HG03066 (cell line): ENCODE data around the gene FAM193A.
A peak's percentile ranks its signal among the peaks of the same experiment; 100 is the strongest.
"Not testable (repeated sequence)": the region's sequence is repeated elsewhere in the genome, so short reads cannot be mapped to it uniquely, and the experiment has no call there.

ENCODE experiments used
- ATAC-seq: cut with Tn5 transposase; IDR thresholded peaks from one replicate; pipeline ENCODE4 v1.9.1; 2021; ENCODE audit warnings: low read depth; ENCODE audit not compliant: unreplicated experiment

The FAM193A gene

GRCh38 chr4:2570551-2571222 is 34.2 kb downstream of the FAM193A start:
- ATAC-seq = peak; percentile 89

GRCh38 chr4:2572076-2572475 is 35.6 kb downstream of the FAM193A start:
- no peak for ATAC-seq

GRCh38 chr4:2572866-2573265 is 36.4 kb downstream of the FAM193A start:
- ATAC-seq = no peak

- no peak for ATAC-seq
These were observed 37.6 kb downstream of the FAM193A start for GRCh38 chr4:2574009-2574408.

GRCh38 chr4:2574863-2575262 is 38.4 kb downstream of the FAM193A start:
- ATAC-seq = no peak

GRCh38 chr4:2576290-2576689 is 39.8 kb downstream of the FAM193A start:
- ATAC-seq = no peak

- ATAC-seq = no peak
These were observed 41.7 kb downstream of the FAM193A start for GRCh38 chr4:2578106-2578505.

GRCh38 chr4:2579910-2580309 is 43.5 kb downstream of the FAM193A start:
- no peak for ATAC-seq

GRCh38 chr4:2583092-2583491 is 46.6 kb downstream of the FAM193A start:
- ATAC-seq = no peak

GRCh38 chr4:2583517-2583916 is 47.1 kb downstream of the FAM193A start:
- no peak for ATAC-seq

- ATAC-seq = no peak
These were observed 50.1 kb downstream of the FAM193A start for GRCh38 chr4:2586502-2586901.

GRCh38 chr4:2587213-2587823 is 50.9 kb downstream of the FAM193A start:
- ATAC-seq = no peak

- no peak for ATAC-seq
These were observed 51.8 kb downstream of the FAM193A start for GRCh38 chr4:2588259-2588658.

GRCh38 chr4:2591189-2591588 is 54.7 kb downstream of the FAM193A start:
- ATAC-seq = no peak

- not testable (repeated sequence) for ATAC-seq
These were observed 55.6 kb downstream of the FAM193A start for GRCh38 chr4:2592014-2592413.

- ATAC-seq = no peak
These were observed 56.1 kb downstream of the FAM193A start for GRCh38 chr4:2592572-2592971.

- ATAC-seq = no peak
These were observed 56.6 kb downstream of the FAM193A start for GRCh38 chr4:2593003-2593402.

- no peak for ATAC-seq
These were observed 59.0 kb downstream of the FAM193A start for GRCh38 chr4:2595436-2595835.

GRCh38 chr4:2595952-2596552 is 59.6 kb downstream of the FAM193A start:
- ATAC-seq = no peak

GRCh38 chr4:2596611-2597010 is 60.2 kb downstream of the FAM193A start:
- no peak for ATAC-seq

GRCh38 chr4:2598511-2599303 is 62.3 kb downstream of the FAM193A start:
- ATAC-seq = peak; percentile 83
